C4-2B (cell line): ENCODE results near the gene SGMS1.

Experiments
- H3K27ac ChIP-seq: fragments of 450-650 bp; 2 replicates; pipeline ENCODE4 v1.5.1; 2017
- ZFX ChIP-seq: fragments of 450-650 bp; IDR thresholded peaks from 2 replicates; pipeline ENCODE4 v1.6.1; 2017
- TF ChIP-seq, protein P1 (sequence below): fragments of 450-650 bp; conservative IDR thresholded peaks from 2 replicates; pipeline ENCODE4 v1.5.1; 2017; ENCODE audit warnings: mild to moderate bottlenecking

SGMS1 gene

DNA sequence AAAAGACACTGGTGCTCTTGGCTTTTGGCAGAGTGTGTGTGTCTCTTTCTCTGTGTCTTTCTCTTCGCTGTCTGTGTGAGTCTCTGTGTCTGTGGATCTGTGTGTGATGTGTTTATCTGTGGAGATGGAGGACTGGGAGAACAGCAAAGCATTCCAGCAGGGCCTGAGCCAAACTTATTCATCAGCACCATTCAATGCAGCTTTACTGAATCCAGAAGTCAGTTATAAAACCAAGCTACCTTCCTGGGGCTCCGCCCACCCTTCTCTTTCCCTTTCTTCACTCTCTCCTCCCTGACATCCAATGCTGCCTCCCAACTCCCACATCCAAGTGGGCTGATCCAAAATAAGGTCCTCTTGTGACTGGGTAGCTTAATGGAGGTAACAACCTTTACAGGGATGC lies 3.9 kb downstream of the SGMS1 start:
- no peak for TF ChIP-seq ZFX
- TF ChIP-seq, protein P1, sequence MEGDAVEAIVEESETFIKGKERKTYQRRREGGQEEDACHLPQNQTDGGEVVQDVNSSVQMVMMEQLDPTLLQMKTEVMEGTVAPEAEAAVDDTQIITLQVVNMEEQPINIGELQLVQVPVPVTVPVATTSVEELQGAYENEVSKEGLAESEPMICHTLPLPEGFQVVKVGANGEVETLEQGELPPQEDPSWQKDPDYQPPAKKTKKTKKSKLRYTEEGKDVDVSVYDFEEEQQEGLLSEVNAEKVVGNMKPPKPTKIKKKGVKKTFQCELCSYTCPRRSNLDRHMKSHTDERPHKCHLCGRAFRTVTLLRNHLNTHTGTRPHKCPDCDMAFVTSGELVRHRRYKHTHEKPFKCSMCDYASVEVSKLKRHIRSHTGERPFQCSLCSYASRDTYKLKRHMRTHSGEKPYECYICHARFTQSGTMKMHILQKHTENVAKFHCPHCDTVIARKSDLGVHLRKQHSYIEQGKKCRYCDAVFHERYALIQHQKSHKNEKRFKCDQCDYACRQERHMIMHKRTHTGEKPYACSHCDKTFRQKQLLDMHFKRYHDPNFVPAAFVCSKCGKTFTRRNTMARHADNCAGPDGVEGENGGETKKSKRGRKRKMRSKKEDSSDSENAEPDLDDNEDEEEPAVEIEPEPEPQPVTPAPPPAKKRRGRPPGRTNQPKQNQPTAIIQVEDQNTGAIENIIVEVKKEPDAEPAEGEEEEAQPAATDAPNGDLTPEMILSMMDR: no peak
- H3K27ac ChIP-seq: no peak overlapping the region

DNA sequence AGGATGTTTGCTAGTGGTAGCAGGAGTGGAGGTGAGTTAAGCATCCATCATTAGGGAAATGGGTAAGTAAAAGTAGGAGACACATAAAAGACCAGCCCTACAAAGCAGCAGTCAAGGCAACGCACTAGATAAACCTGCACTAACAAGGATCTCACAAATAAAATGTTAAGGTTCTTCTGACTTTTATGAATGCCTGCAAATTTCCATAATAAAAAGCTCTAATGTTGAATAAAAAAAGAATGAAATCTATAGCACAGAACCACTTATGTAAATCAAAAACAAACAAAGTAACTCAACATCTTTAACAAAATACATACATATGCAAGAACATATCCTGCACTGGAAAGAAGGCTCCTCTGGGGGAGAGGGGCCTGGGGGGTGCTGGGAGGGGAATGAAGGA lies 4.6 kb downstream of the SGMS1 start:
- no peak for TF ChIP-seq ZFX
- TF ChIP-seq, protein P1: no peak

GRCh38 chr10:50618624-50619023 lies 5.1 kb downstream of the SGMS1 start:
- TF ChIP-seq ZFX: no peak
- TF ChIP-seq, protein P1: no peak
- H3K27ac ChIP-seq: no peak overlapping the region

More for the DNA sequence above, 4.6 kb downstream of the SGMS1 start:
- no peak overlapping the region for H3K27ac ChIP-seq

- no peak for TF ChIP-seq ZFX
- TF ChIP-seq, protein P1: no peak
- H3K27ac ChIP-seq: peak overlapping the region; percentile 72; the same call in 1 of the 2 replicates
Measured at GRCh38 chr10:50615658-50616057, 8.1 kb downstream of the SGMS1 start.

DNA sequence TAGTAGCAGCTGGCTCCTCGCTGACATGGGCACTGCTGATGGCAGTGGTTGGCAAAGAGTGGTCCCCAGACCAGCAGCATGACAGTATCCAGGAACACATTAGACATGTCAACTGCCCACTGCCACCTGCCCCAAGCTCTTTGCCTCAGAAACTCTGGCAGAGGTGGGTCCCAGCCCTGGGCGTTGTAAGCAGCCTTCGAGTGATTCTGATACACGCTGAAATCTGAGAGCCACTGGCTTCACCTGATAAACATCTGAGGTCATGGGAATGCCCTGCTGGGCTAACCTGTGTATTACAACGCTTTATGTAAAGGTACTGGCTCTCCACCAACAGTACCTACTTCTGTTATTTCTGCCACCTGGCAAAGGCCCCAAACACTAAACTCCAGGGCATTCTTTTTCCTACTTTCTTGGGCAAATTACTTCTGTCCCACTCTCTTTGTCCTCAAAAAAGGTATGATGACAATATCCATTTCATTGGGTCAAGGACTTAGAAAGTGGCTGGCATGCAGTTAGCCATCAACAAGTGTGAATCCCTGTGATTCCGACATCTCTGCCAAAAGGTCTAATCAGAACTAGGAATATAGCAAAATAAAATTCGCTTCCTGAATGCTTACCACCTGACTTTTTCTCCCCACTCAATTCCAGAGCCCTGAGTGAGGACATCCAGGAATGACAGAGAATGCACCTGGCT lies 9.2 kb downstream of the SGMS1 start:
- TF ChIP-seq, protein P1: peak; percentile 80
- TF ChIP-seq ZFX: no peak
- H3K27ac ChIP-seq: peak overlapping the region; percentile 72

DNA sequence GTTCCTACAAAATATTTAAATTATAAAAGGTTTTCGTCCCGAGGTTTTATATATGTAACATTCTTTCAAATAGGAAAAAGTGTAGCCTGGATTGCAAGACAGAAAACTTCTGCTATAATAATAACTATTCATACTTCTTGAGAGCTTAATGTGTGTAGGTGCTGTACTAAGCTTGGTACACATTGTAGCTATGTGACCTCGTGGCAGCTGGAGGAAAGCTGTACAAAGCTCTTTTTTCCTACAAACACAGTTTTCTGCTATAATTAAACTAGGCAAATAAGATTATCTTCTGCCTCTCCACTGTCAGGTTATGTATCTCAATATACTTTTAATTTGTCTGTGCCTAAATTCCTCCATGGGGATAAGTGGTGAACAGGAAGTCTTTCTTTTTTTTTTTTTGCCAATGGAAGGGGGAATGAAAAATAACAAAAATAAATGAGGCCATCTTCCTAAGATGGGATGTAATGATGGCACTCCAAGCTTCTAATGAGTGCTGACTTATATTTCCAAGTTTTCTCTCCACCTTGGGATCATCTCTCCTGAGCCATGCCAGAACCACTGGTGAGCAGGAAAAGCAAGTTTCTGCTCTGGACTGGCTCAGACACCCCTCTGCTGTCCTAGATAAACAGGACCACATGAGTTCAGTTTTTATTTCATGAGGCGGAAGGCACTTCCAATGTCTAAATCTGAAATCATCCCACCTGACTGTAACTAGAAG lies 9.9 kb downstream of the SGMS1 start:
- TF ChIP-seq ZFX: no peak
- TF ChIP-seq, protein P1: no peak

GRCh38 chr10:50613150-50613549 lies 10.6 kb downstream of the SGMS1 start:
- H3K27ac ChIP-seq: no peak overlapping the region
- no peak for TF ChIP-seq ZFX
- TF ChIP-seq, protein P1: no peak

More for the DNA sequence above, 9.9 kb downstream of the SGMS1 start:
- peak overlapping the region; percentile 72 for H3K27ac ChIP-seq
